Stomach (tissue), 9 donors: ENCODE results near the gene PLCE1. TPM values are rescaled to one million over a fixed set of nuclear protein-coding genes. Genes with fewer than 3 reads are reported as not detected.

ENCODE experiments used
- DNase-seq, 2 donors: peaks; one replicate each; pipeline versions ENCODE4 v3.0.0 to v3.0.0-alpha.2; 2013 to 2019
- H3K27ac ChIP-seq, 5 donors: fragments of 200-600 bp in 4 of 5; sonication (generic) in 4 of 5; one replicate each; pipeline ENCODE4 v1.5.1; 2013 to 2019; ENCODE audit warnings: mild to moderate bottlenecking in 1 of 5, moderate library complexity in 1 of 5
- H3K27me3 ChIP-seq, 3 donors: fragments of 200-600 bp; sonication (generic); one replicate each; pipeline ENCODE4 v1.5.1; 2017 to 2019; ENCODE audit warnings: mixed run types in 1 of 3
- H3K36me3 ChIP-seq, 4 donors: fragments of 200-600 bp; sonication (generic); 1 replicate in 3 of 4; 2 replicates in 1 of 4; pipeline ENCODE4 v1.5.1; 2016 to 2019
- H3K4me1 ChIP-seq, 4 donors: fragments of 200-600 bp; sonication (generic); one replicate each; pipeline ENCODE4 v1.5.1; 2016 to 2019
- H3K4me3 ChIP-seq, 4 donors: fragments of 200-600 bp; sonication (generic) in 3 of 4; one replicate each; pipeline ENCODE4 v1.5.1; 2016 to 2019; ENCODE audit warnings: mild to moderate bottlenecking in 1 of 4
- H3K9me3 ChIP-seq, 4 donors: fragments of 200-600 bp; sonication (generic); one replicate each; pipeline ENCODE4 v1.5.1; 2016 to 2019
- CTCF ChIP-seq, 7 experiments: fragments of 450-650 bp in 4 of 7; fragments of 200-600 bp in 3 of 7; sonication (generic) in 3 of 7; IDR thresholded peaks; one replicate each; pipeline ENCODE4 v1.5.1; 2016 to 2019; ENCODE audit warnings: antibody characterized with exemption in 7 of 7, control low read depth in 2 of 7, mild to moderate bottlenecking in 1 of 7
- EP300 ChIP-seq: sonication (generic); formaldehyde crosslinking; IDR thresholded peaks from one replicate; pipeline ENCODE4 v1.6.1; 2017; ENCODE audit warnings: antibody characterized with exemption
- POLR2A ChIP-seq, 4 donors: fragments of 450-650 bp; IDR thresholded peaks; one replicate each; pipeline ENCODE4 v1.6.1; 2016; ENCODE audit warnings: antibody characterized with exemption in 4 of 4, control low read depth in 2 of 4, mild to moderate bottlenecking in 1 of 4, moderate library complexity in 1 of 4
- POLR2AphosphoS5 ChIP-seq, 3 donors: sonication (generic); formaldehyde crosslinking; IDR thresholded peaks; one replicate each; pipeline ENCODE4 v1.6.1; 2016; ENCODE audit warnings: antibody characterized with exemption in 3 of 3
- WGBS, 5 donors: extraction: QIAGEN DNeasy Blood & Tissue Kit in 3 of 5; methylation state at CpG; one replicate each; pipeline versions ENCODE4 v1.1.5 to v1.1.7; 2013 to 2018; 5-methylcytosine and 5-hydroxymethylcytosine counted together
- intact Hi-C: fragments of 100-400 bp; cut with DNase I; formaldehyde crosslinking; loops from one replicate; pipeline ENCODE4 v1.15.1; 2023; ENCODE audit warnings: low total_unique reads
- polyA plus RNA-seq, 3 donors: library from polyadenylated mRNA; stranded (reverse); fragments of 200-250 nt; gene quantifications; one replicate each; pipeline ENCODE4 v1.2.3, GENCODE V29; 2013
- total RNA-seq, 5 donors: library from RNA; depleted of rRNA; stranded (reverse); fragments of >200 nt; gene quantifications; one replicate each; pipeline versions ENCODE4 v1.1.0 to v1.2.3, GENCODE V29; 2014 to 2016
- donor health status: healthy with polysubstance abuse.
- donor health status: Bipolar disorder and iron deficiency.
- donor health status: healthy.

The PLCE1 gene
- total and polyA plus RNA-seq, 8 donors, result 0.98 to 25.5 (median 14.2) TPM

DNA sequence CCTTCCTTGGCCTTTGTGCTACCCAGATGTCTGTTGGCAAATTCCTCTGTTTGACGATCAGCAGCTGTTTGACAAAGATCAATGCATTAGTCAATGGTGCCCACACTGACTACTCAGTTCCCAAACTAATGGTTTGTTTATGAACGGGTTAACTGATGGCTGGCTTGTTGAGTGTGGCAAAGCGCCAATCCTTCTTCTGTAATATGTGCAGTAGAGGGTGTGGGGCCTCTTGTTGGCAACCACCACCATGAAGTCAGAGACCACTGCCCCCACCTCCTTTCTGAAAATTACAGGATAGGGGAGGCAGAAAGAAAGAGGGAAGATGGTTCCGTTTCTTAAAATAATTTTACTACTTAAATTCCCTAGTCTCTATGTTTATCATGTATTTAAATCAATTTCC, 2.6 kb upstream of the PLCE1 start:
- peak in 1 of 2 donors; percentile 64 for DNase-seq
- no peaks in the 10 kb centered on the region for H3K9me3 ChIP-seq
- WGBS, 5 donors, result 25 to 41% (median 28%) methylated on average over 4 of the region's 4 CpGs
- no peaks in the 10 kb centered on the region for H3K36me3 ChIP-seq
- H3K27me3 ChIP-seq, result peaks cover 0 to 31% (median 6%) of the 10 kb centered on the region in 3 donors
- intact Hi-C loops, result no loop called here
- H3K4me3 ChIP-seq, result no peak overlapping the region
- H3K4me1 ChIP-seq, result peaks cover 24 to 54% (median 36%) of the 10 kb centered on the region in 4 donors
- no peak for TF ChIP-seq POLR2A (IDR thresholded peaks at IDR 0.05)
- no peak for TF ChIP-seq CTCF (IDR thresholded peaks at IDR 0.05)
- no peak for TF ChIP-seq EP300
- no peak for TF ChIP-seq POLR2AphosphoS5 (IDR thresholded peaks at IDR 0.05)
- peak overlapping the region in 2 of 5 donors; percentile 33 to 39 for H3K27ac ChIP-seq

GRCh38 chr10:93991596-93992284, 2.0 kb upstream of the PLCE1 start:
- H3K36me3 ChIP-seq, result no peaks in the 10 kb centered on the region
- TF ChIP-seq POLR2A (IDR thresholded peaks at IDR 0.05) (no peak), CTCF (IDR thresholded peaks at IDR 0.05) (no peak), POLR2AphosphoS5 (IDR thresholded peaks at IDR 0.05) (peak in 2 of 3 donors; percentile 10 to 44)
- H3K27me3 ChIP-seq, result peaks cover 0 to 31% (median 6%) of the 10 kb centered on the region in 3 donors
- peaks cover 25 to 60% (median 36%) of the 10 kb centered on the region in 4 donors for H3K4me1 ChIP-seq
- peak; percentile 51 to 88 for DNase-seq
- peak overlapping the region; percentile 7 to 84 (median 33) for H3K27ac ChIP-seq
- H3K9me3 ChIP-seq, result no peaks in the 10 kb centered on the region
- no peak overlapping the region for H3K4me3 ChIP-seq
- intact Hi-C loops, result no loop called here
- 9 to 20% (median 10%) methylated on average over 8 of the region's 8 CpGs for WGBS, 5 donors

DNA sequence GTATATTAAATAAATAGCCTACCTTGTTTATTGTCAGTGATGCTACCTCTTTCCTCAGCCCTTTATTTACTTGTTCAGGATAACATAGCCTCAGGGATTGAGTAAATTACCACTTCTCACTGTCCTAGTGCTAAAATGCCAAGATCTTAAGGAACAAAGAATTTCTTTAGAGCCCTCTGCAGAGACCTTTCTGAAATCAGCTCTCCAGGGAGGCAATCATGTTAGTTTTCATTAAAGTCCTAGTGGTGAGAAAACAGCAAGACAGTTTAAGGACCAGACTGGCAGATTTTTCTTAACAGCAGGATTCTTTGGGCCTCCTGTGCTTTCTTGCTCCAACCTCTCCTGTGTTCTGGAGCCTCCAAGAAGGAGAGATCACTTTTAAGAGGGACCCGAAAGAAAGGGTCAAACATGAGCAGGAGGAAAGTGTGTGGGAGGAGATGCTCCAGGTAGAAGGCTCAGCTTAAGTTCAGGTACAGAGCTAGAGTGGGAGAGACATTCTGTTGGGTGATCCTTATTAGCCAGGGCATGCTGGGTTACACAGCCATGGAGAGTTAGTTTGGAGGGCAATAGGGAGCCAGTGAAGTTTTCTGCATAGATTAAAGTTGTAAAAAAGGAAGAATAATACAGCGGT, 1.2 kb upstream of the PLCE1 start:
- Histone ChIP-seq H3K4me3 (no peak overlapping the region), H3K27me3 (peaks cover 0 to 31% (median 6%) of the 10 kb centered on the region in 3 donors)
- intact Hi-C loops, result no loop called here

More for the DNA sequence above, 1.2 kb upstream of the PLCE1 start:
- no peak for TF ChIP-seq EP300
- no peak for TF ChIP-seq POLR2AphosphoS5 (IDR thresholded peaks at IDR 0.05)
- no peak for TF ChIP-seq POLR2A (IDR thresholded peaks at IDR 0.05)
- TF ChIP-seq CTCF (IDR thresholded peaks at IDR 0.05), result peak in 1 of 7 experiments; percentile 16
- Histone ChIP-seq H3K9me3 (no peaks in the 10 kb centered on the region), H3K27ac (peak overlapping the region in 3 of 5 donors; percentile 33 to 84 (median 39)), H3K36me3 (no peaks in the 10 kb centered on the region), H3K4me1 (peaks cover 25 to 60% (median 36%) of the 10 kb centered on the region in 4 donors)
- WGBS, 5 donors, result 74 to 89% (median 80%) methylated on average over 2 of the region's 2 CpGs
- DNase-seq, result no peak
